ENCODE results near the gene OR2C1. TPM values are rescaled to one million over a fixed set of nuclear protein-coding genes. Genes with fewer than 3 reads are reported as not detected.

Gene OR2C1
- total RNA-seq = not detected

DNA sequence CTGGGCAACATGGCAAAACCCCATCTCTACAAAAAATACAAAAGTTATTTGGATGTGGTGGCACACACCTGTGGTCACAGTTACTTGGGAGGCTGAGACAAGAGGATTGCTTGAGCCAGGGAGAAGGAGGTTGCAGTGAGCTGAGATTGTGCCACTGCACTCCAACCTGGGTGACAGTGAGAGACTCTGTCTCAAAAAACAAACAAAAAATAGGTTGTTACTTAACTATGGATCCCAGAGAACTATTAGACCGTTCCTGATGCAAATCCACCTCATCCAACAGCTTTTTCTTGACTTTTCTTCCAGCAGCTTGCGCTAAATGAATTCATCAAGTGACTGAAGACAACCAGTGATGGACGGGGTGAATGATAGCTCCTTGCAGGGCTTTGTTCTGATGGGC, at the start of gene OR2C1:
TSS of gene OR2C1 (plus strand) at position 301 of the 400 bp plus-strand sequence. CDS start at position 353, 52 bp downstream.
- no peak for ATAC-seq

DNA sequence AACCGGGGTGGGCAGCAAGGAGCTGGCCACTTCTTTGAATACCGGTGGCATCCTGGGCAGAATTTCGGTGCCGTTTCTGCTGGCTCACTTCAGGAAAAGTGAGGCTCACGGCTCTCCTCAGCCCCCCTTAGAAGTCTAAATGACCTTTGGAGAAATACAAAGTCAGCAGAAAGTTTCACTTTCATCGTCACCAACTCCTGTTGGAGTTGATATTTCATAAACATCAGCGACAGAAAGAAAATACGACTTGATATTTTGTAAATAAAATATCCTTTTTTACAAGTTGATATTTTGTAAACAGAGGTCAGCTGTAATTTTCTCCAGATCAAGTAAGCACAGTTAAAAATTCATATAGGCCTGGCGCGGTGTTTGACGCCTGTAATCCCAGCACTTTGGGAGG, 49.6 kb upstream of the OR2C1 start:
- no peak for ATAC-seq

DNA sequence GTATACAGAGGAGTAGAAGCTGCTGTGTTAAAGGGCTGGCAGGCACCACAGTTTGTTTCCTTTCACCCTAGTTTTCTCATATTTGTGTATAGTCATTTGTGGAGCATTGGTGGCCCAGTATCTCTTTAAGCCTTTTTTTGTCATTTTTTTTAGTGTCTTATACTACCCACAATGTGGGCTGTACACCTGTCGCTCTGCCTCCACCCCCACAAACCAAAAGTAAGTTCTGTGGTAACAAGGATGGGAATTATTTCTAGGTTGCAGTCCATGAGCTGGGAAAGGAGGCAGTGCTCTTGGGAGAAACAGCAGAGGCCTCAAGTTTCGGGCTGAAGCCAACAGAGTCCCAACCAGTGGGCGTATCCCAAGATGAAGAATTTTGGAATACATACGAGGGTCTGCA, 44.2 kb upstream of the OR2C1 start:
- ATAC-seq = no peak

DNA sequence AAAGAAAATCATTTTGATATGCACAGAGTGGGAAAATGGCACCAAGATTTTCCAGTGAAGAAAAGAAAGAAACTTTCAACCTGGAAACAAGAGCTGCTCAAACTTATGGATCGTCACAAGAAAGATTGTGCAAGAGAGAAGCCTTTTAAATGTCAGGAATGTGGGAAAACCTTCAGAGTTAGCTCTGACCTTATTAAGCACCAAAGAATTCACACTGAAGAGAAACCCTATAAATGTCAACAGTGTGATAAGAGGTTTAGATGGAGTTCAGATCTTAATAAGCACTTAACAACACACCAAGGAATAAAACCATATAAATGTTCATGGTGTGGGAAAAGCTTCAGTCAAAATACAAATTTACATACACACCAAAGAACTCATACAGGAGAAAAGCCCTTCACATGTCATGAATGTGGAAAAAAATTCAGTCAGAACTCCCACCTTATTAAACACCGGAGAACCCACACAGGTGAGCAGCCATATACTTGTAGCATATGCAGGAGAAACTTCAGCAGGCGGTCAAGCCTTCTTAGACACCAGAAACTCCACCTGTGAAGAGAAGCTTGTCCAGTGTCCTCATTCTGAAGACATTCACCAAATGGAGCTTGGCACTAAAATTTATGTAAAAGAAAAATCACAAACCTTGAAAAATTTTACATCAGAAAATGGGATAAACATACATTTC, 38.2 kb upstream of the OR2C1 start:
- ATAC-seq = no peak

DNA sequence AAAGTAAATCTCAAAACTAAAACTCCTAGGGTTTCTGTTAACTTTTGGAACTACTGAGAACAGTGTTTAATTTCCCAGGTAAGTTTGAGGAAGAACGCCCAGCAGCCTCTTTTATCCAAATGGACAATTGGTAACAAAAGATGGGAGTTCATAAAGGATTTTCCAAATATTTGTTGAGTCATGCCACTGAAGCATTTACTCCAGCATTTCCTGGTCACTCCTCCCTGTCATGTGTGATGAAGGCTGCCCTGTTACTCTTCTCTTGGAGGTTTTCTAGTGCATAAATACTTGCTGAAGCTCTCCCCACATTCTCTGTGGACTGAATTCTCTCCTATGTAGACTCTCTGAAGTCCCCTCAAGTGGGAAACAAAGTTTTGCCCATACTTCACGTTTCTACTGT, 33.9 kb upstream of the OR2C1 start:
- no peak for ATAC-seq

DNA sequence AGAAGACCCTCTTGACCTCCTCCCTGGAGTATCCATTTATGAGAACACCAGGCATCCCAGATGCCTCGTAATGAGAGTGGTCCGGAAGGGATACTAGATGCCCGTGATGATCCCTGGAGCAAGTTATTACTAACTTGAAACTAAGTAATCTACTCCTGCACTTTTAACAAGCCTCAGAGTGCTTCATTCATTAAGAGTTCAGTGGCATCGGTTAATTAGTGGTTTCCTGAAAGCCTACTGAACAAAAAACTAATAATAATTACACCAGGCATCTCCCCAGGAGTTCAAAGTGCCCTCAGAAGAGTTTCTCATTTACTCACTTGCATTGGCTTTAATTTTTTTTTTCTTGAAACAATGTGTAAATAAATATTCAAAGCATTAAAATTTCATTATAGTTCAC, 28.2 kb upstream of the OR2C1 start:
- ATAC-seq = no peak

DNA sequence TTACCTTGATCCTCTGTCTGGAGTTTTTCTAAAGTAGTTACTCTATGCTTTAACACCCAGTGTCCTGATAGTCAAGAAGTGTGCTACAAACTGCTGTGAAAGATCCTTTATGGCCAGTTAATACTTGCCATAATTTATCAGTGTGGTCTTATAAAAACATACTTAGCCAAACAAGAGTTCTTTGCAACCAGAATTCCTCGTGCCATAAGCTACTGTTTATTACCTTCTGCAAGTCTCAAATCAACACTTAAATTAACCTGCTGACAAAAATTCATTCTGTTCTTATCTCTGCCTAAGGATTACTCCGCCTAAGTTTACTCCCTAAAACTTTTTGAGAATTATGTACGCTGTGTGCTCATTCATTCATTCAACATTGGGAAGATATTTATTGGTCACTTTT, 27.6 kb upstream of the OR2C1 start:
- no peak for ATAC-seq

DNA sequence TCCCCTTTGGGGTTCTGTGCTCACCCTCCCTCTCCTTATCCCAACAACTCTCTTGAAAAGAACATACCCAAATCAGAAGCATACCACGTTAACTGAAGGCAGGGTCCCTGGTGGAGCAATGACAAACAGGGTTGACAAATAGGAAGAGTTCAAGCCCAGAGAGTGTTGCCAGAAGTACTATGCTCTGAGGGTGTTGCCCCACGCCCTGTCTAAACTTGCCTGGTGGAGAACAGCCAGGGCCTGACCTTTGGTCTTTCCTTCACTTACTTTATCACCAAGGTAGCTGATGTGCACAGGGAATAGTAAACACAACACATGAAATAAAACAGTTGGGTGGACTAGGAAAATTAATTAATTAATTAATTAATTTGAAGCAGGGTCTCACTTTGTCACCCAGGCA, 27.0 kb upstream of the OR2C1 start:
- ATAC-seq = peak; percentile 32

DNA sequence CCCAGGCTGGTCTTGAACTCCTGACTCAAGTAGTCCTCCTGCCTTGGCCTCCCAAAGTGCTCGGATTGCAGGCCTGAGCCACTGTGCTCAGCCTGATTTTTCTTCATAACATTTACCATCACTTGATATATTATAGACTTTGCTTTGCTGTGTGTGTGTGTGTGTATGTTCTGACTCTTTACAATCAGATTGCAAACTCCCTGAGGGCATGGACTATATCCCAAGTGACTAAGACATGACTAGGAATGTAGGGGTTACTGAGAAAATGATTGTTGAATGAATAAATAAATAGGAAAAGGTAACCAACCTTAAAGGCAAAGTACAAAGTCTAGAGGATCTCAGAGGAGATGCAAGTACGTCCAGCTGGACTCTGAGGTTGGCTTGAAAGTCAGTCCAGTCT, 9.6 kb upstream of the OR2C1 start:
- no peak for ATAC-seq

DNA sequence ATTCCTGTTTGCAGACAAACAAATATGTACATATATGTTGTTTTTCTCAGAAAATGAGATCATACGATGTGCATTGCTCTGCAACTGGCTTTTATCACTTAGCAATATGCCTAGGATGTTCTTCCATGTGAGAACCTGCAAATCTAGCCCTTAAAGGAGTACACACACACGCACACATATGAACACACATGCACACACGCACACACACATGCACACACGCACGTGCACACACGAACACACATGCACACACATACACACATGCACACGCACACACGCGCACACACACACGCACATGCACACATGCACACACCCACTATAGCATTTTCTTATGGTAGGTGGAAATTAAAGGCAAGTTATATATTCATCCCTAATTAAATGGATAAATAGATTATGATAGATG, 8.1 kb upstream of the OR2C1 start:
- ATAC-seq = no peak

DNA sequence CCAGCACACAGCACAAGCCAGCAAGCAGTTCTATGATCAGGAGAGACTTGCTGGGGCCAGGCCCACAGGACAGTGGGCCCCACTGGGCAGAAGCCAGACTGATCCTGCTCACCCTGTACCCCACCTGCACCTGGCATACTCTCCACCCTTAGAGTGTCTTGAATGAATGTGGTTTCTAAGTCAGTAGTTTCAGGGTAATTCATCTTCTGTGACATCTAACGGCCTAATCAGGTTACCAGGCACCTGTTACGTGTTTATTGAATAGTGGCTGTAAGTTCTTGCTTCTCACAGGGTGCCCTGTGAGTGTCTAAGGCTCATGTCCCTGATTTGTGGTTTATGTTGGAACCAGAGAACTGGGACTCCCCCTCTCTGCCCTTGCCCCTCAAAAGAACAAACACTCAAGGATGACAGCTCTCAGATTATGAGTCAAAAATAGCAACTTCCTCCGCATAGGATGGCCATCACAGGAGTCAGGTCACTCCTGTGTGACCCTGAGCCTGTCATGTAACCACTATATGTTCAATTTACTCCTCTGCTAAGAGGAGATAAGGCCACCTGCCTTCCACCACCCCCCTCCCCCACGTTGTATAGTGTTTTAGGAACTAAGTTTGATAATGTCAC, 7.0 kb upstream of the OR2C1 start:
- no peak for ATAC-seq

DNA sequence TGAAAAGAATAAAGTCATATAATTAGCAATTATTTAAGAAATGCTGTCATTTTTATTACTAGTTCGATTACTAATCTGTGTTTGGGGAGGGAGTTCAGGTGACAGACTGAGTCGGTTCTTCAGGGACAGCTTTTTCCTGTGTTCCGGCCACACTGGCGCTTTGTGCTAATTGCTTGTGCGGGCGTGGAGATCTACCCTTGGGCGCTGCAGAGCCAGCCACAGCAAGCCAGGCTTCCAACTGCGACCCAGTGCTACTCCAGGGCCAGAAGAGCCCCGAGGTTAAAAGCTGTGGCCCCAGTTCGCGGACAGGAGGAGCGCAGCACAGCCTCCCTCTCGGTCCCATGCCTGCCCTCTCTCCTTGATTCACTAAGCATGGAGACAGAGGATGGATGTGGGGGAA, 6.5 kb upstream of the OR2C1 start:
- ATAC-seq = no peak

DNA sequence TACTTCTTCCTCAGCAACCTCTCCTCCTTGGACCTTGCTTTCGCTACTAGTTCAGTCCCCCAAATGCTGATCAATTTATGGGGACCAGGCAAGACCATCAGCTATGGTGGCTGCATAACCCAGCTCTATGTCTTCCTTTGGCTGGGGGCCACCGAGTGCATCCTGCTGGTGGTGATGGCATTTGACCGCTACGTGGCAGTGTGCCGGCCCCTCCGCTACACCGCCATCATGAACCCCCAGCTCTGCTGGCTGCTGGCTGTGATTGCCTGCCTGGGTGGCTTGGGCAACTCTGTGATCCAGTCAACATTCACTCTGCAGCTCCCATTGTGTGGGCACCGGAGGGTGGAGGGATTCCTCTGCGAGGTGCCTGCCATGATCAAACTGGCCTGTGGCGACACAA, 429 bp downstream of the OR2C1 start:
- ATAC-seq = no peak

DNA sequence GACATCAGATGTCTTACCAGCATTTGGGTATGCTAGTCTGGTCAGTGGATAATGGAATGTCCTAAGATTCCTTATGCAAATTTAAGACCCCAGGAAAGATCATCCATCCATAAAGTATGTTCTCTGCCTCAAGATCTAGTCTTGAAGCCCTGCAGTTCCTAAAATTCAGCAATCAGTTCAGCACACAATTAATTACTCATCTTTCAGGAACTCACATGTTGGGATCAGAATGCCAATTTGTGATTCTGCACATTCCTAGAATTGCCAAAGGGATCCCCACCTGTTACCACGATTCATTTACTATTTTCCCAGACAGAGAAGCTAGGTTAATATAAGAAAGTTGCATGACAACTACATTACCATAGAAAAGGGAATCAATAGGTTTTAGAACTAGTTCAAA, 3.2 kb downstream of the OR2C1 start:
- ATAC-seq = no peak

DNA sequence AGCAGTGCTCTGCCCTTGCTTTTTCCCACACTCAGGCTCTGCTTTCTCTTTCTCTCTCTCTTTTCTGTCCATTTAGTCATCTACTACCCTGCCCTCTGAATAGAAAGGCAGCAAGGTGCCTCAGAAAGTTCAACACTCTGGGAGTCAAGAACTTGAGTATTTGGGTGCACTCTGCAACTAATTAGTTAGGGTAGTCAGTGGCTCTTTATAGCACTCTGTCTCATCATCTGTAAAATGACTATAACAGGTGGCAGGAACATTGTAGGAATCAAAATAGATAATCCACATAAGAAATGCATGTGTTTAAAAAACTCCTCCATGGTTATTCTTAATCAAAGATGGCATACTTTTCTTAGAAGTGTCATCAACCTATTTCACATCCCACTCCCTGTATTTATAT, 7.2 kb downstream of the OR2C1 start:
- ATAC-seq = no peak

DNA sequence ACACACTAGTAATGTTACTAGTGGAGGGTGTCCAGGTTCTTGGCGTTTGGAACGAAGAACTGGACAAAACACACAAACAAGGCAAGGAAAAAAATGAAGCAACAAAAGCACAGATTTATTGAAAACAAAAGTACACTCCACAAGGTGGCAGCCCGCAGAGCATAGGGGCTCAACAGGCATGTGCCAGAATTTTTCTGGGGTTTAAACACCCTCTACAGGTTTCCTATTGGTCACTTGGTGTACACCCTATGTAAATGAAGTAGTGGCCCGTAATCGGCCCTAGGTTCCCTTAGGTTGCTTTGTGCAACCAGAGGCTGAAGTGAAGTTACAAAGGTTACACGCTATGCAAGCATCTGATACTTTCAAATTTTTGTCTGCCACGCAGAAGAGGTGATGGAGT, 8.1 kb downstream of the OR2C1 start:
- ATAC-seq = no peak

DNA sequence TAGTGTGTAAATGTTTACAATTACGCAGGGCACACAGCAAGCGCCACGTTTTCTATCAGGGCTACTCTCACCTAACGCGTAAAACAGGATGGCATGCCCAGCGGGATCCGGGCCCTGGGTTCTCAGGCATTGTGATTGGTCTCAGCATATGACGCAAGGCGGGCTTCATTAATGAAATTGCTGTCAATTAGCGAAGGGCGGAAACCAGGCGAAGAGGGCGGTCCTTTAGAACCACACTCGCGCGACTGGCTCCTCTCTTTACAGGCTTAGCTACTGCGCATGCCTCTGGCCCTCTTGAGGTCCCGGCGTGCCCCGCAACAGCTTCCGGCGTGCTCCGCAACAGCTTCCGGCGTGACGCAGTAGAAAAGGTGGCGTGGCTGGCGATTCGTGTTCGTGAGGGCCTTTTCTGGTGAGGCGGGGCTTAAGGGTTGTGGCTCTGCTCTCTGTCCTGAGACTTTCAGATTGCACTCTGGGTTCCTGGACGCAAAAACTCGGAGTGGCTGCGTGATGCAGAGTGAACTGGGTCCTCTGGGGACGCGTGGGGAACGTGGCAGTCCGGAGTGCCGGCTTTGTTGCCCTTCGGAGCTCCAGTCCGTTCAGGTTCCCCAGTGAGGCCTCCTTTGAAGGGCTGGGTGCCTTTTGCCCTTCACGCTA, 9.2 kb downstream of the OR2C1 start:
- ATAC-seq = peak; percentile 98

DNA sequence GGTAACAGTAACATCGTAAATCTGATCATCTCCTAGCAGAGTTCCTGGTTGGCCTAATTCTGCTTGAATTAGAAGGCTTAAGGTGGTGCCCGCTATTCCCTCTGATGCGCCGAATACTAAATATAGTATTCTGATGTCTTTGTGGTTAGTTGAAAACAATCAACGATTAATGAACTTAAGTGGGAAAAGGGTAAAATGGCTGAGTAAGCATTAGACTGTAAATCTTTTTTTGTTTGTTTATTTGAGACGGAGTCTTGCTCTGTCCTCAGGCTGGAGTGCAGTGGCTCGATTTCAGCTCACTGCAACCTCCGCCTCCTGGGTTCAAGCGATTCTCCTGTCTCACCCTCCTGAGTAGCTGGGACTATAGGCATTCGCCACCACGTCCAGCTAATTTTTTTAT, 13.4 kb downstream of the OR2C1 start:
- no peak for ATAC-seq

DNA sequence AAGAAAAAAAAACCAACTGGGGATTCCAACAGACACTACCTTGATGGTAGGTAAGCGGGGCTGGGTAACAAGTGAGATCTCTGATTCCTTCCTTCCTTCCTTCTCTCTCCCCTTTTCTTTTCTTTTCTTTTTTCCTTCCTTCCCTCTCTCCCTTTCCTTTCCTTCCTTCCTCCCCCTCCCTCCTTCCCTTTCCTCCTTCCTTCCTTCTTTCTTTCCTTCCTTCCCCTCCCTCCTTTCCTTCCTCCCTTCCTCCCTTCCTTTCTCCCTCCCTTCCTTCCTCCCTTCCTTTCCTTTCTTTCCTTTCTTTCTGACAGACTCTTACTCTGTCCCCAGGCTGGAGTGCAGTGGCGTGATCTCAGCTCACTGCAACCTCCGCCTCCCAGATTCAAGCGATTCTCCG, 20.0 kb downstream of the OR2C1 start:
- ATAC-seq = no peak

DNA sequence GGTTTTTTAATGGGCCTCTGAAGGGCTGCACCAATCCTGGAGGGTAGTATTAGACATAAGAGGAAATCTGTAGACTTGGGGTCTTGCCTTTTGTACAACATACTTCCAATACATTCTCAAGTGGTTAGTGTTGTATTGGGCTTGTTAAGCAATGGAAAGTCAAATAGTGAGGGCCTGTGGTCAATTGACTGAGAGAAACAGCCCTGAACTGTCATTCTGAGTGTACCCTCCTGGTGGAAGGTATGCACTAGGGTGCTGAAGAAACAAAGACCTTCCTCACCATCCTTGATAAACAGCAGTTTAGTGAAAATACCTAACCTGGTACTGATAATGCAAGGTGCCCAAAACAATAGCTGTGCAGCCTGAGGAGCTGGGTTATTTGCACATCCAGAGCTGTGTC, 22.2 kb downstream of the OR2C1 start:
- no peak for ATAC-seq

DNA sequence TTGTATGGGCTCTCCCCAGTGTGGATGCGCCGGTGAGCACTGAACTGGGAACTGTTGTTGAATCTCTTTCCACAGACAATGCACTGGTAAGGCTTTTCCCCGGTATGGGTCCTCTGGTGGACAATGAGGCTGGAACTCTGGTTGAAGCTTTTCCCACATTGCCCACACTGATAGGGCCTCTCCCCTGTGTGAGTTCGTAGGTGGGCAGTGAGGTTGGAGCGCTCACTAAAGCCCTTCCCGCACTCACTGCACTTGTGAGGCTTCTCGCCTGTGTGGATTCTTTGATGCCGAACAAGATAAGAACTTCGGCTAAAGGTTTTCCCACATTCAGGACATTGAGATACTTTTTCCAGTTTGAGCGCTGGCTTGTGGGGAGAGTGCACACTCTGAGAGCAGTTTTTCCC, 27.4 kb downstream of the OR2C1 start:
- ATAC-seq = no peak

DNA sequence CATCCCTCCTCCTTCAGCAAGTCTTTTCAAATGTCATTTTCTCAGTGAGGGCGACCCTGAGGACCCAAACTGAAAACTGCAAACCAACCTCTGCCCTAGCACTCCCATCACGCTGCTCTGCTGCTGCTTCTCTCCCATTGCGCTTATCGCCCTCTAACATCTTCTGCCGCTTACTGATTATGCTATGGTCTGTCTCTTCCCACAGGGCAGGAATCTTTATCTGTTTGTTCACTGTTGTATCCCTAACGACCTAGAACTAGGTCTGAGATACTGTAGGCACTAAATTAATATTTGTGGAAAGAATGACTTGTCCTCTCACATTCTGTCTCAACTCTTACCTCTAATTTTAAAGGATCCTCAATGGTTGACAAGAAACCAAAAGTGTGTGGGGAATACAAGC, 32.6 kb downstream of the OR2C1 start:
- ATAC-seq = no peak

DNA sequence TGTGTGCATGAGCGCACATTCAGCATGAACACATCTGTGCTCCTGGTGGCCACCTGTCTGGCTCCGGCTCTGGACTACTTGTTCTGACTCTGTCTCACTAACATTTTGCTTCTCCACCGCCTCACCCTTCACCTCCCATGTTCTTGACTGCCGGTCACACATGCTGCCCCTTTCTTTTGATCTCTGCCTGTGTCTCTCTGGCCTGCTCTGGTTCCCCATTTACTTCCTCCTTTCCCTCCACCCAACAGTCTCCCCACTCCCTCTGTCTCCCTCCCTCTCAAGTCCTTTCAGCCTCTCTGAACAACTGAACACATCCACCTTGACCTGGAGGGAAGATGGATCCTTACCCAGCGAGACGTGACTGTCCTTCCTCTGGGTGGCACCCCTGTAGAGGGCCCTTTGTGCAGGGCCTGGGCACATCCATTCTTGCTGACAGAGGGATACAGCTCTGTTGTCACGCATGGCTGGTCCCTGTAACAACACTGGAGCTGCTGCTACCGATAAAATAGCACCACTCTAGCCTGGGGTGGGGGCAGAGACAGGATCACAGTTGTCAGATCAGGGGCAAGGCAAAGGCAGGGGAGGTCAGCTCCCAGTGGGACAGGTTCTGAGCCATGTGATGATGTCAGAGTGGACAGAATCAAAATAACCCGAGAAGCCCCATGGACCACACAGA, 34.1 kb downstream of the OR2C1 start:
- no peak for ATAC-seq

DNA sequence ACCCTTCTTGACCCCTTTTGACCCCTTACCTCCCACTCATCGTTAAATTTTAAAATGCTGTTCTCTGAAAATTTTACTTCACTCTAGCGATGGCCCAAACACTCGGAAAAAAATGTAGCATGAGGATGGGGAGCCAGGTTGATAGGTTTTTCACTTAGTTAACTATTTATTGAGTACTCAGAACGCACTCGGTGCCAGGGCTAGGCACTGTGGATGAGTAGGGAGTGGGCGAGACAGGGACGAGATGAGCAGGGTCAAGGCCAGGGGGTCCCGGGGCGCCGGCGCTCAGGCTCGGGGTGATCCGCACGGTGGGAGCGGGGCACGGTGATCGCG, 44.7 kb downstream of the OR2C1 start:
- ATAC-seq = no peak
